GM23338 (cell line): Measurements from ENCODE around the gene TCF12. TPM values are rescaled to one million over a fixed set of nuclear protein-coding genes. Genes with fewer than 3 reads are reported as not detected.

Experiments used
- ATAC-seq: fragments of 200-7000 bp; cut with Tn5 transposase; 3 replicates; pipeline ENCODE4 v1.9.1; 2020
- DNase-seq: peaks from one replicate; pipeline ENCODE4 v3.0.0-alpha.2; 2015; ENCODE audit warnings: low spot score
- H2AFZ ChIP-seq: fragments of 200-600 bp; sonication (generic); 2 replicates; pipeline ENCODE4 v1.8.0; 2016; ENCODE audit warnings: antibody characterized with exemption, mild to moderate bottlenecking, moderate library complexity
- H3F3A ChIP-seq: fragments of 200-600 bp; sonication (generic); replicated peaks from 2 replicates; pipeline ENCODE4 v1.8.0; 2017; ENCODE audit warnings: antibody characterized with exemption, mixed run types, low read depth
- H3K27ac ChIP-seq: fragments of 200-600 bp; sonication (generic); 2 replicates; pipeline ENCODE4 v1.6.1; 2016; ENCODE audit warnings: low read depth
- H3K27me3 ChIP-seq: fragments of 200-600 bp; sonication (generic); 2 replicates; pipeline ENCODE4 v1.8.0; 2016; ENCODE audit warnings: mild to moderate bottlenecking, mixed run types, moderate library complexity; ENCODE audit not compliant: insufficient read depth
- H3K36me3 ChIP-seq: fragments of 200-600 bp; sonication (generic); 2 replicates; pipeline ENCODE4 v1.8.0; 2016; ENCODE audit warnings: mild to moderate bottlenecking; ENCODE audit not compliant: insufficient read depth
- H3K4me1 ChIP-seq: fragments of 200-600 bp; sonication (generic); 2 replicates; pipeline ENCODE4 v1.8.0; 2016; ENCODE audit warnings: mild to moderate bottlenecking, moderate library complexity; ENCODE audit not compliant: insufficient read depth
- H3K4me2 ChIP-seq: fragments of 200-600 bp; sonication (generic); 2 replicates; pipeline ENCODE4 v1.7.1; 2017; ENCODE audit warnings: mixed run types
- H3K4me3 ChIP-seq: fragments of 200-600 bp; sonication (generic); 2 replicates; pipeline ENCODE4 v1.6.1; 2016; ENCODE audit warnings: mixed run types
- H3K79me2 ChIP-seq: fragments of 200-600 bp; sonication (generic); replicated peaks from 2 replicates; pipeline ENCODE4 v1.8.0; 2017; ENCODE audit warnings: mild to moderate bottlenecking; ENCODE audit not compliant: insufficient read depth
- H3K9me2 ChIP-seq: fragments of 200-600 bp; sonication (generic); 2 replicates; pipeline ENCODE4 v1.8.0; 2017; ENCODE audit not compliant: insufficient read depth
- H4K20me1 ChIP-seq: fragments of 200-600 bp; sonication (generic); replicated peaks from 2 replicates; pipeline ENCODE4 v1.8.0; 2017; ENCODE audit warnings: mild to moderate bottlenecking; ENCODE audit not compliant: insufficient read depth
- H3K27ac Mint-ChIP-seq: 2 replicates; pipeline ENCODE4 v1.8.0; 2020; ENCODE audit warnings: inconsistent platforms, mild to moderate bottlenecking, moderate library complexity, mixed read lengths
- H3K27me3 Mint-ChIP-seq: 3 replicates; pipeline ENCODE4 v1.8.0; 2022; ENCODE audit warnings: low read depth, mild to moderate bottlenecking, moderate library complexity, mixed read lengths, inconsistent platforms; ENCODE audit not compliant: insufficient read depth, poor library complexity
- H3K36me3 Mint-ChIP-seq: 3 replicates; pipeline ENCODE4 v1.8.0; 2021; ENCODE audit warnings: low read depth, mild to moderate bottlenecking, inconsistent platforms, moderate library complexity, mixed read lengths
- H3K4me1 Mint-ChIP-seq: 3 replicates; pipeline ENCODE4 v1.8.0; 2020; ENCODE audit warnings: mild to moderate bottlenecking, inconsistent platforms, mixed read lengths
- H3K4me3 Mint-ChIP-seq: 3 replicates; pipeline ENCODE4 v1.8.0; 2021; ENCODE audit warnings: moderate library complexity, mild to moderate bottlenecking, inconsistent platforms, mixed read lengths
- H3K9me3 Mint-ChIP-seq: 3 replicates; pipeline ENCODE4 v1.8.0; 2020; ENCODE audit warnings: moderate library complexity, mild to moderate bottlenecking, inconsistent platforms, mixed read lengths
- CREB1 ChIP-seq: fragments of 250-450 bp; sonication (Bioruptor Pico); IDR thresholded peaks from 2 replicates; pipeline ENCODE4 v1.5.0; 2020; ENCODE audit warnings: low read depth, mild to moderate bottlenecking, moderate library complexity
- CTCF ChIP-seq, 2 experiments: fragments of 200-600 bp in 1 of 2; sonication (generic) in 1 of 2; conservative IDR thresholded peaks; 2 replicates each; pipeline versions ENCODE4 v1.5.1 to v1.6.1; 2016 to 2017; ENCODE audit warnings: antibody characterized with exemption in 2 of 2, low read depth in 2 of 2, mild to moderate bottlenecking in 2 of 2, moderate library complexity in 1 of 2
- EZH2 ChIP-seq: fragments of 200-600 bp; sonication (generic); IDR thresholded peaks from one replicate; pipeline ENCODE4 v1.8.0; 2017; ENCODE audit warnings: antibody characterized with exemption, mild to moderate bottlenecking, low read depth; ENCODE audit not compliant: unreplicated experiment
- EZH2phosphoT487 ChIP-seq: fragments of 200-600 bp; sonication (generic); IDR thresholded peaks from one replicate; pipeline ENCODE4 v1.8.1; 2018; ENCODE audit warnings: antibody characterized with exemption; ENCODE audit not compliant: unreplicated experiment
- JUNB ChIP-seq: IDR thresholded peaks from one replicate; pipeline ENCODE4 v1.6.1; 2016; ENCODE audit warnings: antibody characterized with exemption; ENCODE audit not compliant: unreplicated experiment
- NANOG ChIP-seq: IDR thresholded peaks from 2 replicates; pipeline ENCODE4 v1.6.1; 2016; ENCODE audit warnings: antibody characterized with exemption, borderline replicate concordance
- POLR2AphosphoS5 ChIP-seq: IDR thresholded peaks from 2 replicates; pipeline ENCODE4 v1.6.1; 2016; ENCODE audit warnings: antibody characterized with exemption, low read depth
- REST ChIP-seq: IDR thresholded peaks from one replicate; pipeline ENCODE4 v1.6.1; 2018; ENCODE audit warnings: antibody characterized with exemption; ENCODE audit not compliant: unreplicated experiment
- ZNF114 ChIP-seq: fragments of 250-450 bp; sonication (Bioruptor Pico); IDR thresholded peaks from 2 replicates; pipeline ENCODE4 v1.5.0; 2020; ENCODE audit warnings: mild to moderate bottlenecking, moderate library complexity
- ZNF331 ChIP-seq: fragments of 250-450 bp; sonication (Bioruptor Pico); IDR thresholded peaks from 2 replicates; pipeline ENCODE4 v1.5.0; 2020; ENCODE audit warnings: low read depth, mild to moderate bottlenecking, moderate library complexity
- polyA plus RNA-seq: library from polyadenylated mRNA; unstranded; fragments of >200 nt; fragmentation: Nextera tagmentation; extraction: Ambion mirVana; gene quantifications from 2 replicates; pipeline ENCODE4 v1.2.1, GENCODE V29; 2016
- total RNA-seq: library from RNA; depleted of rRNA; stranded (reverse); fragments of >200 nt; shearing (Covaris generic); gene quantifications from 2 replicates; pipeline ENCODE4 v1.2.3, GENCODE V29; 2014

The TCF12 gene
- total and polyA plus RNA-seq, 2 experiments from 2014 or later, result 27.6 to 104 TPM

GRCh38 chr15:57017024-57017423, 98.6 kb downstream of the TCF12 start:
- H3K4me3 ChIP-seq, result no peak overlapping the region
- no peak overlapping the region for H3K4me2 ChIP-seq
- H3K4me1 ChIP-seq, result peaks cover 33% of the 10 kb centered on the region
- H3K27me3 Mint-ChIP-seq, result no peaks in the 10 kb centered on the region
- ATAC-seq (peak; percentile 72), DNase-seq (peak; percentile 54)
- H3F3A ChIP-seq, result no peaks in the 10 kb centered on the region
- no peaks in the 10 kb centered on the region; the same call in 1 of the 2 replicates for H3K36me3 ChIP-seq
- H3K27ac Mint-ChIP-seq, result no peak overlapping the region
- no peaks in the 10 kb centered on the region for H3K9me2 ChIP-seq
- H3K36me3 Mint-ChIP-seq, result peaks cover 11% of the 10 kb centered on the region; the same call in 2 of the 3 replicates
- TF ChIP-seq CTCF (conservative IDR thresholded peaks at IDR 0.05; ENCODE audit: low read depth in 2 of 2) (peak; percentile 53 to 54), EZH2phosphoT487 (no peak)
- no peak overlapping the region for H3K27ac ChIP-seq
- no peaks in the 10 kb centered on the region for H3K27me3 ChIP-seq
- H3K4me3 Mint-ChIP-seq, result no peak overlapping the region
- H3K9me3 Mint-ChIP-seq, result peaks cover 6% of the 10 kb centered on the region; the same call in 2 of the 3 replicates
- H4K20me1 ChIP-seq, result peaks cover 11% of the 10 kb centered on the region
- H3K4me1 Mint-ChIP-seq, result peaks cover 36% of the 10 kb centered on the region
- H2AFZ ChIP-seq, result no peak overlapping the region
- H3K79me2 ChIP-seq, result peaks cover 94% of the 10 kb centered on the region

GRCh38 chr15:57018151-57018550, 99.7 kb downstream of the TCF12 start:
- H3K79me2 ChIP-seq, result peaks cover 94% of the 10 kb centered on the region
- no peak overlapping the region for H2AFZ ChIP-seq
- H4K20me1 ChIP-seq, result peaks cover 11% of the 10 kb centered on the region
- no peak overlapping the region for H3K4me3 Mint-ChIP-seq
- no peaks in the 10 kb centered on the region for H3K27me3 ChIP-seq
- no peak for DNase-seq
- H3K9me2 ChIP-seq, result no peaks in the 10 kb centered on the region
- no peaks in the 10 kb centered on the region for H3F3A ChIP-seq
- peaks cover 22% of the 10 kb centered on the region for H3K36me3 Mint-ChIP-seq
- H3K27me3 Mint-ChIP-seq, result no peaks in the 10 kb centered on the region
- peak overlapping the region; percentile 9; the same call in 1 of the 2 replicates for H3K27ac Mint-ChIP-seq
- peaks cover 36% of the 10 kb centered on the region for H3K4me1 Mint-ChIP-seq
- H3K27ac ChIP-seq, result peak overlapping the region; percentile 51; the same call in 1 of the 2 replicates
- H3K9me3 Mint-ChIP-seq, result peaks cover 17% of the 10 kb centered on the region
- H3K4me2 ChIP-seq, result no peak overlapping the region
- H3K4me1 ChIP-seq, result peaks cover 33% of the 10 kb centered on the region
- ATAC-seq, result no peak
- H3K36me3 ChIP-seq, result peaks cover under 1% of the 10 kb centered on the region; the same call in 1 of the 2 replicates
- H3K4me3 ChIP-seq, result no peak overlapping the region
- TF ChIP-seq ZNF331 (CRISPR knock-in tag) (no peak), NANOG (no peak), POLR2AphosphoS5 (no peak), CREB1 (CRISPR knock-in tag) (no peak), ZNF114 (CRISPR knock-in tag) (no peak), REST (no peak), EZH2 (no peak), CTCF (conservative IDR thresholded peaks at IDR 0.05; ENCODE audit: low read depth in 2 of 2) (no peak), JUNB (no peak)
